Measurements from ENCODE around the gene ATCAY. TPM values are rescaled to one million over a fixed set of nuclear protein-coding genes. Genes with fewer than 3 reads are reported as not detected.

Gene ATCAY
- total RNA-seq = under 1 TPM in 1 of 4 donors, not detected in 3; 0.10 TPM

GRCh38 chr19:3880471-3881271, at the start of gene ATCAY:
TSS of gene ATCAY (plus strand) at chr19:3880685. CDS start at chr19:3885768, 5,083 bp downstream.
- intact Hi-C loops (cut with DNase I) = no loop called here
- no peak for DNase-seq
- Histone ChIP-seq H3K27ac (no peak within 1 kb of the TSS), H3K27me3 (peaks cover 9% of the 10 kb centered on the region), H3K9me3 (no peaks in the 10 kb centered on the region), H3K4me3 (replicated peaks in 1 of 3) (no peak within 1 kb of the TSS), H3K4me1 (no peaks in the 10 kb centered on the region), H3K36me3 (no peaks in the 10 kb centered on the region)
- TF ChIP-seq, protein P1, sequence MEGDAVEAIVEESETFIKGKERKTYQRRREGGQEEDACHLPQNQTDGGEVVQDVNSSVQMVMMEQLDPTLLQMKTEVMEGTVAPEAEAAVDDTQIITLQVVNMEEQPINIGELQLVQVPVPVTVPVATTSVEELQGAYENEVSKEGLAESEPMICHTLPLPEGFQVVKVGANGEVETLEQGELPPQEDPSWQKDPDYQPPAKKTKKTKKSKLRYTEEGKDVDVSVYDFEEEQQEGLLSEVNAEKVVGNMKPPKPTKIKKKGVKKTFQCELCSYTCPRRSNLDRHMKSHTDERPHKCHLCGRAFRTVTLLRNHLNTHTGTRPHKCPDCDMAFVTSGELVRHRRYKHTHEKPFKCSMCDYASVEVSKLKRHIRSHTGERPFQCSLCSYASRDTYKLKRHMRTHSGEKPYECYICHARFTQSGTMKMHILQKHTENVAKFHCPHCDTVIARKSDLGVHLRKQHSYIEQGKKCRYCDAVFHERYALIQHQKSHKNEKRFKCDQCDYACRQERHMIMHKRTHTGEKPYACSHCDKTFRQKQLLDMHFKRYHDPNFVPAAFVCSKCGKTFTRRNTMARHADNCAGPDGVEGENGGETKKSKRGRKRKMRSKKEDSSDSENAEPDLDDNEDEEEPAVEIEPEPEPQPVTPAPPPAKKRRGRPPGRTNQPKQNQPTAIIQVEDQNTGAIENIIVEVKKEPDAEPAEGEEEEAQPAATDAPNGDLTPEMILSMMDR (IDR thresholded peaks at IDR 0.05) = no peak
- no peak for TF ChIP-seq POLR2A (IDR thresholded peaks at IDR 0.05)
- 2 to 4% methylated on average over 21 to 33 of the region's 49 CpGs for WGBS, 2 donors

DNA sequence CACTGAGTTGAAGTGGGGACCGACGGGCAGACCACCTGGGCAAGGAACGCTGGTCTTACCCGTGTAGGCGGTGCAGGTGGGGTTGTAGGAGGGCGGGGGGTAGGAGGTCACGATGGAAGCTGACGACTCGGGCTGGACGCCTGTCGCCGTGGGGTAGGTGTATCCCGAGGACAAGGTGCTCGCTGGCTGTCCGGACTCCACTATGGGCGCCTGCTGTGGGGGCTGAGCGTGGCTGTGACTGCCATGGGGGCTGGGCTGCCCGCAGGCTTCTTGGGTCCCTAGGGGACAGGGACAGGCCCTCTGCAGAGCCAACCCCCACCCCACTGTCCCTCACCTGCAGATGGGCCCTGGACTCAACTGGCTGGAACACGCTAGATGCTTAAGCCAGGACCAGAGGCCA, 48.9 kb upstream of the ATCAY start:
- Histone ChIP-seq H3K9me3 (no peaks in the 10 kb centered on the region), H3K27me3 (no peaks in the 10 kb centered on the region), H3K4me3 (replicated peaks in 1 of 3) (no peak overlapping the region)

GRCh38 chr19:3832001-3832400, 48.5 kb upstream of the ATCAY start:
- Histone ChIP-seq H3K4me1 (no peaks in the 10 kb centered on the region), H3K27me3 (no peaks in the 10 kb centered on the region), H3K4me3 (replicated peaks in 1 of 3) (no peak overlapping the region), H3K9me3 (no peaks in the 10 kb centered on the region), H3K27ac (no peak overlapping the region), H3K36me3 (no peaks in the 10 kb centered on the region)
- no peak for DNase-seq
- TF ChIP-seq, protein P1 (IDR thresholded peaks at IDR 0.05) = no peak
- no peak for TF ChIP-seq POLR2A (IDR thresholded peaks at IDR 0.05)
- WGBS, 2 donors = 84 to 90% methylated on average over 4 to 6 of the region's 6 CpGs
- intact Hi-C loops (cut with DNase I) = no loop called here

More for the DNA sequence above, 48.9 kb upstream of the ATCAY start:
- no peaks in the 10 kb centered on the region for H3K4me1 ChIP-seq
- no peak for DNase-seq
- intact Hi-C loops (cut with DNase I) = no loop called here
- no peaks in the 10 kb centered on the region for H3K36me3 ChIP-seq
- WGBS, 2 donors = 65 to 71% methylated on average over 17 to 18 of the region's 19 CpGs
- H3K27ac ChIP-seq = no peak overlapping the region
- TF ChIP-seq, protein P1 (IDR thresholded peaks at IDR 0.05) = no peak
- TF ChIP-seq POLR2A (IDR thresholded peaks at IDR 0.05) = no peak

DNA sequence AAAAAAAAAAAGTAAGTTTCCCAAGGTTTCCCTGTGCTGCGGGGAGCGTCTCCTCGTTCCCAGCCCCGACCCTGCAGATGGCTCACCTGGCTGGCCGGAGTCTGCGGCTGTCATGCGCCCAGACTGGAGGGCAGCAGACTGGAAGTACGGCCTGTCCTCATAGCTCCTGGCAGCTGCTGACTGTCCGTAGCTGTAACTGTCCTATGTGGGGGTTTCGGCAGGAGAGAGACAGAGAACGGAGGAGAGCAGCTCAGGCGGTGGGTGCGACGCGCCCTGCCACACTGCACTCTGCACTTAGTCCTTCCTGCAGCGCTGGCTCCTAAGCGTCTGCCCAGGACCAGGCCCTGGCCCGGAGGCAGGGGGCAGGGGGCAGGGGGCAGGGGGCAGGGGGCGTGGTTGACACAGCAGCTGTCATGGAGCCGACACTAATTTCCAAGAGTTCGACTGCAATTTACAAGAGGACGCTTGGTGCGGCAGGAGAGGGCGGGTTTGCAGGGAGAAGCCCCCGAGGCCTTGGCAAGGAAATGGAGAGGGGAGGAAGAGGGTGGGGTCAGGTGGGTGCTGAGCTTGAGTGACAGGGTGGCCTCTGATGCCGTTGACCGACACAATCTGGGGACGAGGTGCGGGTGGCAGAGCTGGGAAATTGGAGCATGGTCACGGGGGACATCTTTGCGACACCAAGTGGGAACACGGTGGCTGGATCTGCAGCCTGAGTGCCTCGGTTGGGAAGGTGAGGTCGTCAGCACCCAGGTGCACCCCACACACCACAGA, 46.7 kb upstream of the ATCAY start:
- Histone ChIP-seq H3K9me3 (no peaks in the 10 kb centered on the region), H3K27me3 (no peaks in the 10 kb centered on the region), H3K27ac (no peak overlapping the region), H3K4me3 (replicated peaks in 1 of 3) (no peak overlapping the region), H3K4me1 (no peaks in the 10 kb centered on the region), H3K36me3 (no peaks in the 10 kb centered on the region)
- no peak for TF ChIP-seq POLR2A (IDR thresholded peaks at IDR 0.05)
- TF ChIP-seq, protein P1 (IDR thresholded peaks at IDR 0.05) = no peak
- no peak for DNase-seq
- intact Hi-C loops (cut with DNase I) = no loop called here
- WGBS, 2 donors = 58 to 65% methylated on average over 26 to 30 of the region's 34 CpGs
